ENCODE data around the gene DEPDC1B.

The DEPDC1B gene

DNA sequence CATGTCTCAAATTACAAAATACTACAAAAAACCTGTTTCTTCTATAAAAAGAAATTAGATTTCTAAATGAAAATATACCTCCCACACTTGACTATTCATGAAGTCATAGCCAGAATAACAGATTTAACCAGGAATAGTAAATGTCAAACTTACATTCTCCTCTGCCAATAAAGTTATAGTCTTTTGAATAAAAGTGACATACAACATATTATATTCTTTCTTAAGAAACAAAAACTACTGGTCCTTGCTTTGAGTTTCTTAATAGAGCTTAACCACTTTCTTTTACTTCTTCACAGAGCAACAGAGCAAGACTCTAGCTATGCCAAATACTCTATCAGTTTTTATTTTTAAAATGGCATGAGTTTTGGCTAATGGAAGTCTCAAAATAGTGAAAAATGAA lies 61.7 kb downstream of the DEPDC1B start:
- DNase-seq (ENCODE audit: extremely low read depth, low read depth): no peak
- TF ChIP-seq, protein P1, sequence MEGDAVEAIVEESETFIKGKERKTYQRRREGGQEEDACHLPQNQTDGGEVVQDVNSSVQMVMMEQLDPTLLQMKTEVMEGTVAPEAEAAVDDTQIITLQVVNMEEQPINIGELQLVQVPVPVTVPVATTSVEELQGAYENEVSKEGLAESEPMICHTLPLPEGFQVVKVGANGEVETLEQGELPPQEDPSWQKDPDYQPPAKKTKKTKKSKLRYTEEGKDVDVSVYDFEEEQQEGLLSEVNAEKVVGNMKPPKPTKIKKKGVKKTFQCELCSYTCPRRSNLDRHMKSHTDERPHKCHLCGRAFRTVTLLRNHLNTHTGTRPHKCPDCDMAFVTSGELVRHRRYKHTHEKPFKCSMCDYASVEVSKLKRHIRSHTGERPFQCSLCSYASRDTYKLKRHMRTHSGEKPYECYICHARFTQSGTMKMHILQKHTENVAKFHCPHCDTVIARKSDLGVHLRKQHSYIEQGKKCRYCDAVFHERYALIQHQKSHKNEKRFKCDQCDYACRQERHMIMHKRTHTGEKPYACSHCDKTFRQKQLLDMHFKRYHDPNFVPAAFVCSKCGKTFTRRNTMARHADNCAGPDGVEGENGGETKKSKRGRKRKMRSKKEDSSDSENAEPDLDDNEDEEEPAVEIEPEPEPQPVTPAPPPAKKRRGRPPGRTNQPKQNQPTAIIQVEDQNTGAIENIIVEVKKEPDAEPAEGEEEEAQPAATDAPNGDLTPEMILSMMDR (IDR thresholded peaks at IDR 0.05; ENCODE audit: low read depth, low read length): no peak

DNA sequence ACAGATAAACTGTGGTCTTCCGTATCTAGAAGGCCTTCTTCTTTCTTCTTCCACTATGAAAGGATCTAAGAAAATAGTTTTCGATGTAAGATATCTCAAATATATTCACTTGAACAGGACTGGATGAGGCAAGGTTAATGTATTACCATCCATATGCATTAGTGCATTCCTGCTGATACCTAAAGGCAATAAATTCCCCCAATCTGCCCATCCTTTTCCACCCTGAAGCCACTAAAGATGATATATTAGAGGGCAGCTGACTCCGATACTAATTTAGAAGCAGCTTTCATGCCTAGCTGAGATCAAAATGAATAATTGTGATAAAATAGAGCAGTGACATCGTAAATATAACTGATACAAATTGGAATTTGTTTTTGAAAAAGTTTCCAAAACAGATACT lies 63.3 kb downstream of the DEPDC1B start:
- DNase-seq (ENCODE audit: extremely low read depth, low read depth): no peak
- TF ChIP-seq, protein P1 (IDR thresholded peaks at IDR 0.05; ENCODE audit: low read depth, low read length): no peak

DNA sequence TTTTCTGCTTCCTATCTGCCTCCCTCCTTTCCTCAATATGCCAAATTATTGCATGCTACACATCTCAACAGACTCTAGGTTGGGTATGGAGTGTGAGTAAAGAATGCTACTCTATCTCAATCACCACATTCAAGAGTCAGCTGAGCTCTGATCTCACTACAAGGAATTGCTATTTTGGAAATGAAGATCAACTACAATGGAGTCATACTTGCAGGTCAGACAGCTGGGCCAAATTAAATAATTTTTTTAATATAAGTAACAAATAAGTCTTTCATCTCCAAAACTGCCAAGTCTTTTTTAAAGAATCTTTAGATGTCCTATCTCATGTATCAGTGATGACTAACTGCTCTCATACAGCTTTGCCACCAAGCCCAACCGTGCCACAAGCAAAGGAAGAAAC lies 64.0 kb downstream of the DEPDC1B start:
- no peak for DNase-seq (ENCODE audit: extremely low read depth, low read depth)
- TF ChIP-seq, protein P1 (IDR thresholded peaks at IDR 0.05; ENCODE audit: low read depth, low read length): no peak

DNA sequence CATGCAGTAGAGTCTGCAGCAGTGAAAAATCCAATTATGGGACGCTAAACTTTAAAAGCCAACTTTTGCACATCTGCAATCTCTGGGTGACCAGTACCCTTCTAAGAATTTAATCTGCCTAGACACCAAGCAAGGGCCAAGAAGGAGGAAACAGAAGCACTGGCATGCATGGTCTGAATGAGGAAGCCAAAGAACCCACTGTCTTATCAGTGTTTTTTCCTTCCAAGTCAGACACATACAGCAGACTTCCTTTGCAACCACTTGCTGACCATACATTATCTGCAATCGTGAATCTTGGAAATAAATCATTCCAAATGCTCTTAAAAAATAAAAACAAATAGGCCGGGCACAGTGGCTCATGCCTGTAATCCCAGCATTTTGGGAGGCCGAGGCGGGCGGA lies 65.9 kb downstream of the DEPDC1B start:
- TF ChIP-seq, protein P1 (IDR thresholded peaks at IDR 0.05; ENCODE audit: low read depth, low read length): no peak
- DNase-seq (ENCODE audit: extremely low read depth, low read depth): no peak

DNA sequence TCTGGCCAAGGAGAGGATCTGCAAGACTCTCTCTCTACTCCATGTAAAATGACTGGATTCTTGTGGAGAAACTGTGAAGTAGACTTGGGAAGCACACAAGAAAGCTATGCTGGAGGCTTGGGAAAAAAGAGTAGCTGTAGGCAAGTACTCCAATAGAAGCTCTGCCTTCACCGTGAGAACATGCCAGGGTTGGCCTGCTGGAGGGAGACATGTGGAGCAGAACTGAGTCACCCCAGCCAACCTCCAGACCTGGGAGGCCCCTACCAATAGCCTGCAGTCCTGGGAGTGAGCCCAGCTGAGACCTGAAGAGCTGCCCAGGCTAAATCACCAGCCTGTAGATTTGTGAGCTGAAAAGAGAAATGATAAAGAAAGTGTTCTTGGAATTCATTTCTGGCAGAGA lies 66.6 kb downstream of the DEPDC1B start:
- TF ChIP-seq, protein P1 (IDR thresholded peaks at IDR 0.05; ENCODE audit: low read depth, low read length): no peak
- DNase-seq (ENCODE audit: extremely low read depth, low read depth): no peak

DNA sequence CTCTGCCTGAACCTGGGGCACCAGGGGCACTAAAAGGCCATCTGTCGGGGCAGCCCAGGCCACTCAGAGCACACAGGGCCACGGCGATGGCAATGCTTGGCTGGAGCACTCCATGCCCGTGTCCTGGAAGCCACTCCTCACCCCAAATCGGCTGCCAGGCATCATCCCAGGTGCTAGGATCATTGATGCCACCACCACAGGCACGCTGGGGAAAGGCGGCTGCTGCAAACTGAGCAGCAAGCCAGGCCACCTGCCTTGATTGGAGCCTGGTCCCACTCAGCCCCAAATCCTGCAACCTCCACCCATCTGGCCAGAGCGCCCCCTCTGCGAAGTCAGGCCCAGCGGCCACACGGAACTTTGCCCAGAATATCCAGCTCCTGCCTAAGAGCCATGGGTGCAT lies 67.8 kb downstream of the DEPDC1B start:
- no peak for DNase-seq (ENCODE audit: extremely low read depth, low read depth)
- TF ChIP-seq, protein P1 (IDR thresholded peaks at IDR 0.05; ENCODE audit: low read depth, low read length): no peak

DNA sequence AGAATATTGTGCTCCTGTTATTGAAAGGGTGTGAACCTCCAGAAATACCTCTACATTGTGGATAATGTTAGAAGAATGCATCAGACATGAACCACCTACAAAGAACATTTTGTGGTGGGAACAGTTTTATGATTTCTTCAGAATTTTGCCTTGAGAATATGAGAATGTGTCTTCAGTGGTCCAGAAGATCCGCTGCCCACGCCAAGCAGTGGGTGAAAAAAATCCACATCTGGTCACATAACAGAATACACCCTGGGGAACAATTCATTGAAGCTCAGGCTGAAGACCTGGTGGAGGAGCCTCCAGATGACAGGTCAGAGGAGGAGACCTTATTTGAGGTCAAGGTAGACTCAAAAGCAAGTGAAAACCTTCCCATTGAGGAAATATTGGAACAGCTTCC lies 69.1 kb downstream of the DEPDC1B start:
- no peak for DNase-seq (ENCODE audit: extremely low read depth, low read depth)
- TF ChIP-seq, protein P1 (IDR thresholded peaks at IDR 0.05; ENCODE audit: low read depth, low read length): no peak

Data from AG09319 (cell line).